ENCODE measurements around the gene SPRY2. TPM values are rescaled to one million over a fixed set of nuclear protein-coding genes. Genes with fewer than 3 reads are reported as not detected.

The SPRY2 gene
- total and polyA plus RNA-seq, 2 of the 8 experiments (the other 6 are each of a cell fraction or from before 2014, with no cell fraction given), result 37.7 to 37.9 TPM

- TF ChIP-seq EZH2 (IDR thresholded peaks at IDR 0.05; ENCODE audit: low read depth, low read length, severe bottlenecking), result no peak
- TF ChIP-seq TCF12 (IDR thresholded peaks at IDR 0.05; ENCODE audit: low read depth, low read length), result no peak
- peak; percentile 78 for TF ChIP-seq ATF2 (IDR thresholded peaks at IDR 0.05; ENCODE audit: low read length)
- TF ChIP-seq, protein P1, sequence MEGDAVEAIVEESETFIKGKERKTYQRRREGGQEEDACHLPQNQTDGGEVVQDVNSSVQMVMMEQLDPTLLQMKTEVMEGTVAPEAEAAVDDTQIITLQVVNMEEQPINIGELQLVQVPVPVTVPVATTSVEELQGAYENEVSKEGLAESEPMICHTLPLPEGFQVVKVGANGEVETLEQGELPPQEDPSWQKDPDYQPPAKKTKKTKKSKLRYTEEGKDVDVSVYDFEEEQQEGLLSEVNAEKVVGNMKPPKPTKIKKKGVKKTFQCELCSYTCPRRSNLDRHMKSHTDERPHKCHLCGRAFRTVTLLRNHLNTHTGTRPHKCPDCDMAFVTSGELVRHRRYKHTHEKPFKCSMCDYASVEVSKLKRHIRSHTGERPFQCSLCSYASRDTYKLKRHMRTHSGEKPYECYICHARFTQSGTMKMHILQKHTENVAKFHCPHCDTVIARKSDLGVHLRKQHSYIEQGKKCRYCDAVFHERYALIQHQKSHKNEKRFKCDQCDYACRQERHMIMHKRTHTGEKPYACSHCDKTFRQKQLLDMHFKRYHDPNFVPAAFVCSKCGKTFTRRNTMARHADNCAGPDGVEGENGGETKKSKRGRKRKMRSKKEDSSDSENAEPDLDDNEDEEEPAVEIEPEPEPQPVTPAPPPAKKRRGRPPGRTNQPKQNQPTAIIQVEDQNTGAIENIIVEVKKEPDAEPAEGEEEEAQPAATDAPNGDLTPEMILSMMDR (IDR thresholded peaks at IDR 0.05; ENCODE audit: control extremely low read depth in 1 of 3, insufficient read depth in 1 of 3, low read depth in 1 of 3, low read length in 3 of 3), result no peak
- no peak for TF ChIP-seq CHD1 (IDR thresholded peaks at IDR 0.05; ENCODE audit: low read depth, low read length)
- peak; percentile 60 for TF ChIP-seq PHF8 (conservative IDR thresholded peaks at IDR 0.05; ENCODE audit: low read depth, low read length)
- TF ChIP-seq CHD2 (IDR thresholded peaks at IDR 0.05; ENCODE audit: low read length), result no peak
- no peak; the same call in 1 of the 2 replicates for TF ChIP-seq SP4 (IDR thresholded peaks at IDR 0.05; ENCODE audit: low read length)
- no peak for TF ChIP-seq ZNF274 (IDR thresholded peaks at IDR 0.05; ENCODE audit: borderline replicate concordance, extremely low read depth, low read length)
- no peak for TF ChIP-seq SIX5 (IDR thresholded peaks at IDR 0.05; ENCODE audit: low read depth, low read length)
- no peak for TF ChIP-seq MAFK (IDR thresholded peaks at IDR 0.05; ENCODE audit: low read depth, low read length)
- no peak for TF ChIP-seq NANOG (IDR thresholded peaks at IDR 0.05; ENCODE audit: insufficient read depth, low read depth, low read length, poor library complexity, severe bottlenecking)
- TF ChIP-seq CBX8 (IDR thresholded peaks at IDR 0.05; ENCODE audit: borderline replicate concordance, low read depth, low read length), result no peak
- TF ChIP-seq GABPA (IDR thresholded peaks at IDR 0.05; ENCODE audit: borderline replicate concordance, insufficient read depth, low read length), result peak; percentile 38; the same call in 1 of the 2 replicates
- TF ChIP-seq TBP (IDR thresholded peaks at IDR 0.05; ENCODE audit: low read depth, low read length), result peak; percentile 78
- TF ChIP-seq, protein P2, sequence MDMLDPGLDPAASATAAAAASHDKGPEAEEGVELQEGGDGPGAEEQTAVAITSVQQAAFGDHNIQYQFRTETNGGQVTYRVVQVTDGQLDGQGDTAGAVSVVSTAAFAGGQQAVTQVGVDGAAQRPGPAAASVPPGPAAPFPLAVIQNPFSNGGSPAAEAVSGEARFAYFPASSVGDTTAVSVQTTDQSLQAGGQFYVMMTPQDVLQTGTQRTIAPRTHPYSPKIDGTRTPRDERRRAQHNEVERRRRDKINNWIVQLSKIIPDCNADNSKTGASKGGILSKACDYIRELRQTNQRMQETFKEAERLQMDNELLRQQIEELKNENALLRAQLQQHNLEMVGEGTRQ (IDR thresholded peaks at IDR 0.05; ENCODE audit: low read length), result no peak
- peak; percentile 73 for TF ChIP-seq CREB1 (IDR thresholded peaks at IDR 0.05)
- no peak for TF ChIP-seq NRF1 (IDR thresholded peaks at IDR 0.05; ENCODE audit: low read depth, low read length)
- TF ChIP-seq TAF1 (IDR thresholded peaks at IDR 0.05; ENCODE audit: low read depth, low read length), result peak; percentile 84
- peak; percentile 96 for TF ChIP-seq EGR1 (IDR thresholded peaks at IDR 0.05; ENCODE audit: borderline replicate concordance, low read depth, low read length)
Measured at GRCh38 chr13:80341101-80341755, at the start of gene SPRY2 (continued).

Data from H1 (cell line).